ENCODE results near the gene SH3RF3.

GRCh38 chr2:109478906-109479493 is 350.0 kb downstream of the SH3RF3 start:
- TF ChIP-seq CTCF (IDR thresholded peaks at IDR 0.05) (no peak), POLR2A (IDR thresholded peaks at IDR 0.05) (no peak), POLR2AphosphoS5 (IDR thresholded peaks at IDR 0.05) (no peak), EP300 (IDR thresholded peaks at IDR 0.05) (no peak)
